ENCODE measurements around the gene C1QTNF7.

The C1QTNF7 gene

GRCh38 chr4:15479089-15479912, 51.5 kb downstream of the C1QTNF7 start (continued):
- TF ChIP-seq ZNF398 (tag by site-specific recombination; IDR thresholded peaks at IDR 0.05), result peak; percentile 71
- TF ChIP-seq ZNF654 (tag by site-specific recombination; IDR thresholded peaks at IDR 0.05; ENCODE audit: low read depth), result peak; percentile 98
- TF ChIP-seq ZSCAN30 (tag by site-specific recombination; IDR thresholded peaks at IDR 0.05), result 0 out of 2 replicates have a peak, but pooled peaks have one; percentile 26

DNA sequence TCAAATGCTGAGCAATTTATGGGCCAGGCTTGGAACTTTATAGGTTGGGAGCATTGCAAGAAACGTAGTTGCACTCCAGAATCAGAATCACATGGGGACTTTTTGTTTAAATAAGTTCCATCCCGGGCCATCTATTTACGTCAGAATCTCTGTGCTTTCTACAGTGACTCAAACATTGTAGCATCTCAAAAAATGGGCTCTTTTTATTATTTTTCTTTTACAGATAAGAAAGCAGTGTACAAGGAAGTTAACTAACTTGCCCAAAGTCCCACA, 52.0 kb downstream of the C1QTNF7 start:
- Histone ChIP-seq H3K9me3 (ENCODE audit: control insufficient read depth, insufficient read depth, low read depth, low read length) (no peaks in the 10 kb centered on the region), H3K36me3 (ENCODE audit: control insufficient read depth in 2 of 2, insufficient read depth in 1 of 2, low read length in 2 of 2) (peaks cover 0 to 7% of the 10 kb centered on the region in 2 experiments; a peak in 1 of 3 replicates), H3K27ac (ENCODE audit: extremely low read depth, low read depth, low read length) (no peak overlapping the region), H3K4me3 (ENCODE audit: low read depth, low read length) (no peak overlapping the region; the same call in 1 of the 2 replicates), H3K4me1 (ENCODE audit: control insufficient read depth, insufficient read depth, low read length) (no peaks in the 10 kb centered on the region; the same call in 1 of the 2 replicates)
- CTCF ChIA-PET, result interaction anchor here (0.6 to 2.0 kb wide), 17 partner anchors 10 to 1454 kb away, joined by 3 to 11 read pairs (median 4); partner anchors contain the start of genes CC2D2A and FBXL5
- POLR2A ChIA-PET, result no interaction called here
- TF ChIP-seq HOXD13 (CRISPR knock-in tag; IDR thresholded peaks at IDR 0.05; ENCODE audit: borderline replicate concordance) (no peak), ZNF223 (tag by site-specific recombination; IDR thresholded peaks at IDR 0.05) (no peak), ZNF558 (tag by site-specific recombination; IDR thresholded peaks at IDR 0.05) (no peak), SP2 (tag by site-specific recombination; IDR thresholded peaks at IDR 0.05) (no peak), YY2 (tag by site-specific recombination; IDR thresholded peaks at IDR 0.05) (no peak), ZNF777 (tag by site-specific recombination; IDR thresholded peaks at IDR 0.05; ENCODE audit: borderline replicate concordance) (no peak), ZBTB20 (tag by site-specific recombination; IDR thresholded peaks at IDR 0.05) (no peak), ZNF335 (tag by site-specific recombination; conservative IDR thresholded peaks at IDR 0.05) (no peak), ZNF394 (tag by site-specific recombination; IDR thresholded peaks at IDR 0.05; ENCODE audit: borderline replicate concordance) (no peak)
- TF ChIP-seq, protein P1, sequence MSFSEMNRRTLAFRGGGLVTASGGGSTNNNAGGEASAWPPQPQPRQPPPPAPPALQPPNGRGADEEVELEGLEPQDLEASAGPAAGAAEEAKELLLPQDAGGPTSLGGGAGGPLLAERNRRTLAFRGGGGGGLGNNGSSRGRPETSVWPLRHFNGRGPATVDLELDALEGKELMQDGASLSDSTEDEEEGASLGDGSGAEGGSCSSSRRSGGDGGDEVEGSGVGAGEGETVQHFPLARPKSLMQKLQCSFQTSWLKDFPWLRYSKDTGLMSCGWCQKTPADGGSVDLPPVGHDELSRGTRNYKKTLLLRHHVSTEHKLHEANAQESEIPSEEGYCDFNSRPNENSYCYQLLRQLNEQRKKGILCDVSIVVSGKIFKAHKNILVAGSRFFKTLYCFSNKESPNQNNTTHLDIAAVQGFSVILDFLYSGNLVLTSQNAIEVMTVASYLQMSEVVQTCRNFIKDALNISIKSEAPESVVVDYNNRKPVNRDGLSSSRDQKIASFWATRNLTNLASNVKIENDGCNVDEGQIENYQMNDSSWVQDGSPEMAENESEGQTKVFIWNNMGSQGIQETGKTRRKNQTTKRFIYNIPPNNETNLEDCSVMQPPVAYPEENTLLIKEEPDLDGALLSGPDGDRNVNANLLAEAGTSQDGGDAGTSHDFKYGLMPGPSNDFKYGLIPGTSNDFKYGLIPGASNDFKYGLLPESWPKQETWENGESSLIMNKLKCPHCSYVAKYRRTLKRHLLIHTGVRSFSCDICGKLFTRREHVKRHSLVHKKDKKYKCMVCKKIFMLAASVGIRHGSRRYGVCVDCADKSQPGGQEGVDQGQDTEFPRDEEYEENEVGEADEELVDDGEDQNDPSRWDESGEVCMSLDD (tag by site-specific recombination; IDR thresholded peaks at IDR 0.05), result no peak

- ChIA-PET CTCF (no interaction called here), POLR2A (no interaction called here)
- no peak overlapping the region for H3K27ac ChIP-seq (ENCODE audit: extremely low read depth, low read depth, low read length)
- no peak overlapping the region for H3K4me3 ChIP-seq (ENCODE audit: low read depth, low read length)
- TF ChIP-seq ZNF530 (tag by site-specific recombination; IDR thresholded peaks at IDR 0.05; ENCODE audit: low read depth), result no peak
- no peaks in the 10 kb centered on the region for H3K9me3 ChIP-seq (ENCODE audit: control insufficient read depth, insufficient read depth, low read depth, low read length)
- H3K36me3 ChIP-seq (ENCODE audit: control insufficient read depth in 2 of 2, insufficient read depth in 1 of 2, low read length in 2 of 2), result peaks cover 0 to 7% of the 10 kb centered on the region in 2 experiments; a peak in 1 of 3 replicates
- H3K4me1 ChIP-seq (ENCODE audit: control insufficient read depth, insufficient read depth, low read length), result no peaks in the 10 kb centered on the region; the same call in 1 of the 2 replicates
These were observed 54.3 kb downstream of the C1QTNF7 start for GRCh38 chr4:15481961-15482745.
